HCT116 (cell line): ENCODE measurements around the gene BMERB1. TPM values are rescaled to one million over a fixed set of nuclear protein-coding genes. Genes with fewer than 3 reads are reported as not detected.
"Not testable (repeated sequence)": the region's sequence is repeated elsewhere in the genome, so short reads cannot be mapped to it uniquely, and the experiment has no call there.

Source experiments
- ATAC-seq: fragments of 200-7000 bp; cut with Tn5 transposase; 2 replicates; pipeline ENCODE4 v1.9.1; 2020; ENCODE audit warnings: mild to moderate bottlenecking, moderate library complexity
- BruUV-seq: library from RNA; stranded (reverse); fragments of 400-500 nt; replicated peaks from 2 replicates; lab custom pipeline; 2021; lab: Mats Ljungman, UMichigan
- CTCF ChIA-PET: fragments of 300-600 bp; sonication (Branson Sonifier 250); formaldehyde crosslinking; loops from one replicate; lab custom pipeline; 2021; ENCODE audit warnings: antibody characterized with exemption; lab: Charles Lee
- POLR2A ChIA-PET: fragments of 300-600, 350-600 bp; sonication (Branson Sonifier 250); formaldehyde crosslinking; loops from one replicate; lab custom pipeline; 2021; ENCODE audit warnings: antibody characterized with exemption; lab: Charles Lee
- RAD21 ChIA-PET, 2 experiments: fragments of 300-600 bp; sonication (Branson Sonifier 250); formaldehyde crosslinking; loops; one replicate each; lab custom pipeline; 2023; ENCODE audit warnings: low total read pairs in 2 of 2; ENCODE audit not compliant: uncharacterized antibody in 2 of 2, unreplicated experiment in 2 of 2, low non-redundant PET in 1 of 2; lab: Charles Lee
- DNase-seq: peaks from one replicate; pipeline ENCODE4 v3.0.0-alpha.2; 2010; ENCODE audit warnings: low read depth, low spot score
- H2AFZ ChIP-seq: fragments of 200-600 bp; shearing (Covaris generic), sonication (generic); 2 replicates; pipeline ENCODE4 v1.6.1; 2017; ENCODE audit warnings: low read depth, mixed run types, mixed read lengths, antibody characterized with exemption, low read length; ENCODE audit not compliant: poor library complexity, severe bottlenecking
- H3K27ac ChIP-seq: 2 replicates; pipeline ENCODE4 v1.5.1; 2012; ENCODE audit warnings: low read depth, low read length
- H3K27me3 ChIP-seq: fragments of 200-600 bp; sonication (generic); 2 replicates; pipeline ENCODE4 v1.6.1; 2016; ENCODE audit warnings: mixed run types, low read length, mixed read lengths; ENCODE audit not compliant: insufficient read depth
- H3K36me3 ChIP-seq, 2 experiments: fragments of 200-500 bp in 1 of 2; fragments of 200-600 bp in 1 of 2; sonication (Bioruptor generic) in 1 of 2; sonication (generic) in 1 of 2; 2 replicates each; pipeline versions ENCODE4 v1.5.1 to v1.6.1; 2014 to 2016; ENCODE audit warnings: low read length in 2 of 2, inconsistent platforms in 1 of 2, mixed read lengths in 1 of 2, mixed run types in 1 of 2; ENCODE audit not compliant: insufficient read depth in 2 of 2, control insufficient read depth in 1 of 2
- H3K4me1 ChIP-seq, 2 experiments: fragments of 200-600 bp in 1 of 2; sonication (generic) in 1 of 2; 2 replicates each; pipeline versions ENCODE4 v1.5.1 to v1.6.1; 2012 to 2017; ENCODE audit warnings: low read length in 2 of 2, inconsistent platforms in 1 of 2, mild to moderate bottlenecking in 1 of 2, mixed read lengths in 1 of 2, mixed run types in 1 of 2, moderate library complexity in 1 of 2; ENCODE audit not compliant: insufficient read depth in 2 of 2, control insufficient read depth in 1 of 2
- H3K4me2 ChIP-seq: fragments of 200-600 bp; sonication (generic); 2 replicates; pipeline ENCODE4 v1.6.1; 2017; ENCODE audit warnings: mixed run types, low read length, mixed read lengths
- H3K4me3 ChIP-seq, 2 experiments: fragments of 200-600 bp in 1 of 2; sonication (generic) in 1 of 2; replicated peaks in 1 of 2; 2 replicates each; pipeline ENCODE4 v1.5.1; 2011 to 2016; ENCODE audit warnings: low read length in 2 of 2, control low read depth in 1 of 2, low read depth in 1 of 2, mild to moderate bottlenecking in 1 of 2, mixed read lengths in 1 of 2, mixed run types in 1 of 2
- H3K79me2 ChIP-seq: fragments of 200-600 bp; sonication (generic); 2 replicates; pipeline ENCODE4 v1.6.1; 2017; ENCODE audit warnings: mild to moderate bottlenecking, mixed run types, low read length, moderate library complexity, mixed read lengths; ENCODE audit not compliant: insufficient read depth
- H3K9ac ChIP-seq: fragments of 200-600 bp; sonication (generic); 2 replicates; pipeline ENCODE4 v1.6.1; 2016; ENCODE audit warnings: low read length, mixed read lengths
- H3K9me2 ChIP-seq: fragments of 200-600 bp; sonication (generic), shearing (Covaris generic); 2 replicates; pipeline ENCODE4 v1.6.1; 2017; ENCODE audit warnings: mixed run types, mild to moderate bottlenecking, moderate library complexity; ENCODE audit not compliant: insufficient read depth
- H3K9me3 ChIP-seq, 2 experiments: fragments of 200-500 bp in 1 of 2; fragments of 200-600 bp in 1 of 2; sonication (Bioruptor generic) in 1 of 2; sonication (generic) in 1 of 2; 2 replicates each; pipeline ENCODE4 v1.6.1; 2014 to 2017; ENCODE audit warnings: low read length in 2 of 2, mixed read lengths in 2 of 2, inconsistent platforms in 1 of 2, low read depth in 1 of 2, mild to moderate bottlenecking in 1 of 2, mixed run types in 1 of 2, moderate library complexity in 1 of 2; ENCODE audit not compliant: control insufficient read depth in 1 of 2, insufficient read depth in 1 of 2
- H4K20me1 ChIP-seq: fragments of 200-600 bp; sonication (generic), shearing (Covaris generic); 2 replicates; pipeline ENCODE4 v1.6.1; 2017; ENCODE audit warnings: mixed run types, mild to moderate bottlenecking, moderate library complexity; ENCODE audit not compliant: insufficient read depth
- ATF3 ChIP-seq: IDR thresholded peaks from 2 replicates; pipeline ENCODE4 v1.6.1; 2012
- CBX3 ChIP-seq: IDR thresholded peaks from 2 replicates; pipeline ENCODE4 v1.6.1; 2012; ENCODE audit warnings: low read depth
- JUND ChIP-seq: IDR thresholded peaks from 2 replicates; pipeline ENCODE4 v1.6.1; 2012
- MAX ChIP-seq: IDR thresholded peaks from 2 replicates; pipeline ENCODE4 v1.6.1; 2012
- RAD21 ChIP-seq: IDR thresholded peaks from 2 replicates; pipeline ENCODE4 v1.6.1; 2012; ENCODE audit warnings: low read depth, mild to moderate bottlenecking
- TCF7L2 ChIP-seq: IDR thresholded peaks from 2 replicates; pipeline ENCODE4 v1.7.0; 2011; ENCODE audit warnings: borderline replicate concordance, inconsistent platforms; ENCODE audit not compliant: insufficient read depth, insufficient read length; ENCODE audit errors: extremely low read depth
- YY1 ChIP-seq: IDR thresholded peaks from 2 replicates; pipeline ENCODE4 v1.6.1; 2011; ENCODE audit warnings: low read length, low read depth, moderate library complexity, mild to moderate bottlenecking; ENCODE audit not compliant: insufficient replicate concordance; ENCODE audit errors: extremely low read depth
- intact Hi-C: fragments of 100-400 bp; cut with micrococcal nuclease; formaldehyde crosslinking; loops from 2 replicates; pipeline ENCODE4 v1.10.0; 2022
- total RNA-seq: library from RNA; stranded (reverse); gene quantifications from one replicate; pipeline ENCODE4 v1.2.1, GENCODE V29; 2021; ENCODE audit not compliant: unreplicated experiment

The BMERB1 gene
- total RNA-seq, 1 experiment from 2014 or later: 43.6 TPM

GRCh38 chr16:15452246-15452855, 18.0 kb downstream of the BMERB1 start:
- Histone ChIP-seq H3K27me3 (no peaks in the 10 kb centered on the region), H3K9me3 (no peaks in the 10 kb centered on the region), H3K4me2 (no peak overlapping the region), H3K36me3 (no peaks in the 10 kb centered on the region; a peak in 1 of 4 replicates), H3K27ac (no peak overlapping the region), H4K20me1 (no peaks in the 10 kb centered on the region), H2AFZ (no peak overlapping the region), H3K4me3 (no peak overlapping the region), H3K9ac (no peak overlapping the region), H3K79me2 (0 out of 2 replicates have a peak, but pooled peaks cover 3% of the 10 kb centered on the region), H3K4me1 (0 out of 4 replicates have a peak, but pooled peaks cover 0 to 5% of the 10 kb centered on the region in 2 experiments), H3K9me2 (no peaks in the 10 kb centered on the region)
- ATAC-seq: no peak
- POLR2A ChIA-PET: no interaction called here
- intact Hi-C loops: no loop called here
- TF ChIP-seq RAD21 (no peak), CBX3 (no peak), YY1 (no peak), JUND (no peak), ATF3 (no peak), TCF7L2 (no peak), MAX (no peak)
- no peak for DNase-seq
- CTCF ChIA-PET: no interaction called here
- BruUV-seq: no TSS peak
- RAD21 ChIA-PET: no interaction called here

GRCh38 chr16:15453296-15453695, 18.9 kb downstream of the BMERB1 start:
- ATAC-seq, CTCF ChIA-PET, POLR2A ChIA-PET: not testable (repeated sequence)

GRCh38 chr16:15454933-15455332, 20.5 kb downstream of the BMERB1 start:
- RAD21 ChIA-PET, H3K9me3 ChIP-seq, H3K9me2 ChIP-seq, H3K9ac ChIP-seq, H3K4me3 ChIP-seq, H3K27ac ChIP-seq, H3K36me3 ChIP-seq, intact Hi-C loops, CTCF ChIA-PET, ATAC-seq, H3K4me2 ChIP-seq, POLR2A ChIA-PET, H2AFZ ChIP-seq, H3K79me2 ChIP-seq, DNase-seq, BruUV-seq, H4K20me1 ChIP-seq, H3K27me3 ChIP-seq: not testable (repeated sequence)
- H3K4me1 ChIP-seq: peaks cover 0 to 14% of the 10 kb centered on the region in 2 experiments; a peak in 2 of 4 replicates

More at GRCh38 chr16:15453296-15453695, 18.9 kb downstream of the BMERB1 start:
- BruUV-seq, H3K4me2 ChIP-seq, intact Hi-C loops, H2AFZ ChIP-seq, H3K9ac ChIP-seq, H3K4me3 ChIP-seq, H3K9me3 ChIP-seq, H3K27me3 ChIP-seq, H3K79me2 ChIP-seq, RAD21 ChIA-PET, H3K4me1 ChIP-seq, H3K27ac ChIP-seq, H4K20me1 ChIP-seq, H3K9me2 ChIP-seq, H3K36me3 ChIP-seq, DNase-seq: not testable (repeated sequence)
